ENCODE results near the gene GRPR.

DNA sequence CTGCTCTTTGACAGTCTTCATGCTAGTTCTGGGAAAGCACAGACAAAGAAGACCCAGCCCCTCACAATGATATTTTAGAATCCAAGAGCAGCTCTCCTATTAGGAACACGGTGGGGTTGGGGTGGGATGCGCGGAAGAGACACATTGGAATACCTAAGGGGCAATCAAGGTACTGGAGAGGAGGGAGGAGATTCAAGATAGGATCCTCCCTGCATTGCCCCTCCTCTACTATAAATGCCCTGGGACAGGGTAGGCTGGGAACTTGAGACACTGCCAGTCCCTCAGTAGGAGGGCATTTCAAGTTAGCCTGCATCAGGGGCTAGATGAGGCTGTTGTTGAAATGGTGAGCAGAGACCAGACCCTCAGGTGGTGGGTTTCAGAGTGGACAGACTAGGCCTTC lies 49.0 kb downstream of the GRPR start:
- TF ChIP-seq SPI1 (IDR thresholded peaks at IDR 0.05; ENCODE audit: low read depth, low read length), result no peak
- TF ChIP-seq POLR2A (IDR thresholded peaks at IDR 0.05; ENCODE audit: low read depth, low read length), result no peak
- TF ChIP-seq TAF1 (IDR thresholded peaks at IDR 0.05; ENCODE audit: low read depth, low read length), result no peak
- TF ChIP-seq POLR2AphosphoS5 (IDR thresholded peaks at IDR 0.05; ENCODE audit: low read depth, low read length), result no peak
